ENCODE data around the gene LIPJ. TPM values are rescaled to one million over a fixed set of nuclear protein-coding genes. Genes with fewer than 3 reads are reported as not detected.

Gene LIPJ
- total and polyA plus RNA-seq, 2 donors (not counting 1 experiment from before 2014, with no cell fraction given), result under 0.01 TPM; not detected in 1

GRCh38 chr10:88551246-88551645 is 35.3 kb upstream of the LIPJ start:
- Histone ChIP-seq H3K9me3 (ENCODE audit: control insufficient read depth, insufficient read depth, low read depth, low read length) (no peaks in the 10 kb centered on the region), H3K4me1 (ENCODE audit: control insufficient read depth, extremely low read depth, insufficient read depth, low read length) (no peaks in the 10 kb centered on the region), H3K4me2 (ENCODE audit: extremely low read depth, insufficient read depth, low read length) (no peak overlapping the region), H3K36me3 (ENCODE audit: control insufficient read depth, insufficient read depth, low read length) (no peaks in the 10 kb centered on the region), H2AFZ (ENCODE audit: low read length) (no peak overlapping the region), H4K20me1 (ENCODE audit: control insufficient read depth, extremely low read depth, insufficient read depth, low read length) (no peaks in the 10 kb centered on the region), H3K27me3 (ENCODE audit: control insufficient read depth, insufficient read depth, low read length) (no peaks in the 10 kb centered on the region), H3K4me3 (replicated peaks in 1 of 4; ENCODE audit: control extremely low read depth in 1 of 4, insufficient read depth in 1 of 4, low read depth in 3 of 4, low read length in 4 of 4) (no peak overlapping the region), H3K27ac (ENCODE audit: insufficient read depth, low read length) (no peak overlapping the region), H3K9ac (ENCODE audit: insufficient read depth, low read length) (no peak overlapping the region), H3K79me2 (ENCODE audit: control insufficient read depth, insufficient read depth, low read length) (no peaks in the 10 kb centered on the region)
- TF ChIP-seq CTCF (conservative IDR thresholded peaks at IDR 0.05 in 1 of 2, IDR thresholded peaks at IDR 0.05 in 1 of 2; ENCODE audit: low read depth in 1 of 2, low read length in 2 of 2) (no peak), EZH2 (IDR thresholded peaks at IDR 0.05; ENCODE audit: low read length, missing control alignments) (no peak)
- no peak for DNase-seq (ENCODE audit: low read depth in 2 of 2)

GRCh38 chr10:88553116-88553752 is 33.3 kb upstream of the LIPJ start:
- H3K9me3 ChIP-seq (ENCODE audit: control insufficient read depth, insufficient read depth, low read depth, low read length), result no peaks in the 10 kb centered on the region
- H2AFZ ChIP-seq (ENCODE audit: low read length), result no peak overlapping the region
- H3K4me3 ChIP-seq (replicated peaks in 1 of 4; ENCODE audit: control extremely low read depth in 1 of 4, insufficient read depth in 1 of 4, low read depth in 3 of 4, low read length in 4 of 4), result no peak overlapping the region
- H4K20me1 ChIP-seq (ENCODE audit: control insufficient read depth, extremely low read depth, insufficient read depth, low read length), result no peaks in the 10 kb centered on the region
- H3K79me2 ChIP-seq (ENCODE audit: control insufficient read depth, insufficient read depth, low read length), result no peaks in the 10 kb centered on the region
- TF ChIP-seq CTCF (conservative IDR thresholded peaks at IDR 0.05 in 1 of 2, IDR thresholded peaks at IDR 0.05 in 1 of 2; ENCODE audit: low read depth in 1 of 2, low read length in 2 of 2) (peak; percentile 86 to 92), EZH2 (IDR thresholded peaks at IDR 0.05; ENCODE audit: low read length, missing control alignments) (no peak)
- peaks cover 2% of the 10 kb centered on the region for H3K4me1 ChIP-seq (ENCODE audit: control insufficient read depth, extremely low read depth, insufficient read depth, low read length)
- H3K9ac ChIP-seq (ENCODE audit: insufficient read depth, low read length), result no peak overlapping the region
- DNase-seq (ENCODE audit: low read depth in 2 of 2), result peak; percentile 73 to 89
- no peaks in the 10 kb centered on the region for H3K36me3 ChIP-seq (ENCODE audit: control insufficient read depth, insufficient read depth, low read length)
- H3K27ac ChIP-seq (ENCODE audit: insufficient read depth, low read length), result no peak overlapping the region
- no peaks in the 10 kb centered on the region for H3K27me3 ChIP-seq (ENCODE audit: control insufficient read depth, insufficient read depth, low read length)
- H3K4me2 ChIP-seq (ENCODE audit: extremely low read depth, insufficient read depth, low read length), result no peak overlapping the region

- peak in 1 of 2 donors; percentile 22 for DNase-seq (ENCODE audit: low read depth in 2 of 2)
- Histone ChIP-seq H3K36me3 (ENCODE audit: control insufficient read depth, insufficient read depth, low read length) (no peaks in the 10 kb centered on the region), H2AFZ (ENCODE audit: low read length) (no peak overlapping the region), H3K9ac (ENCODE audit: insufficient read depth, low read length) (no peak overlapping the region), H3K27me3 (ENCODE audit: control insufficient read depth, insufficient read depth, low read length) (no peaks in the 10 kb centered on the region), H3K27ac (ENCODE audit: insufficient read depth, low read length) (no peak overlapping the region), H4K20me1 (ENCODE audit: control insufficient read depth, extremely low read depth, insufficient read depth, low read length) (no peaks in the 10 kb centered on the region), H3K4me3 (replicated peaks in 1 of 4; ENCODE audit: control extremely low read depth in 1 of 4, insufficient read depth in 1 of 4, low read depth in 3 of 4, low read length in 4 of 4) (no peak overlapping the region), H3K4me1 (ENCODE audit: control insufficient read depth, extremely low read depth, insufficient read depth, low read length) (peaks cover 2% of the 10 kb centered on the region), H3K9me3 (ENCODE audit: control insufficient read depth, insufficient read depth, low read depth, low read length) (no peaks in the 10 kb centered on the region), H3K79me2 (ENCODE audit: control insufficient read depth, insufficient read depth, low read length) (no peaks in the 10 kb centered on the region), H3K4me2 (ENCODE audit: extremely low read depth, insufficient read depth, low read length) (no peak overlapping the region)
- no peak for TF ChIP-seq CTCF (conservative IDR thresholded peaks at IDR 0.05 in 1 of 2, IDR thresholded peaks at IDR 0.05 in 1 of 2; ENCODE audit: low read depth in 1 of 2, low read length in 2 of 2)
- no peak for TF ChIP-seq EZH2 (IDR thresholded peaks at IDR 0.05; ENCODE audit: low read length, missing control alignments)
These were observed 31.2 kb upstream of the LIPJ start for GRCh38 chr10:88555190-88555908.
